Measurements from ENCODE around the gene BTBD9. TPM values are rescaled to one million over a fixed set of nuclear protein-coding genes. Genes with fewer than 3 reads are reported as not detected.

The BTBD9 gene
- total and polyA plus RNA-seq, 9 of the 15 experiments (the other 6 are each of a cell fraction or from before 2014, with no cell fraction given): 0.08 to 1.6 (median 0.58) TPM

GRCh38 chr6:38268342-38268741 lies 371.4 kb downstream of the BTBD9 start:
- no peaks in the 10 kb centered on the region for H3K79me2 ChIP-seq (ENCODE audit: control insufficient read depth, insufficient read depth, low read length)
- no peak overlapping the region for H3K4me2 ChIP-seq (ENCODE audit: insufficient read depth, low read length)
- 0% methylated on average over 4 of the region's 4 CpGs for WGBS (ENCODE audit: insufficient coverage, low coverage, missing lambda C conversion rate)
- TF ChIP-seq HIVEP1 (CRISPR knock-in tag; IDR thresholded peaks at IDR 0.05): no peak
- H3K4me1 ChIP-seq (replicated peaks in 1 of 2; ENCODE audit: control insufficient read depth in 2 of 2, insufficient read depth in 2 of 2, low read length in 2 of 2): no peaks in the 10 kb centered on the region
- BruUV-seq (replicated peaks): no TSS peak
- no peak overlapping the region for H3K4me3 ChIP-seq
- no peak overlapping the region for H3K27ac ChIP-seq (ENCODE audit: extremely low read depth, low read depth, low read length)
- ATAC-seq: no peak
- FAIRE-seq: no peak
- no peaks in the 10 kb centered on the region; the same call in 1 of the 2 replicates for H4K20me1 ChIP-seq (replicated peaks; ENCODE audit: control insufficient read depth, insufficient read depth, low read length)
- H3K36me3 ChIP-seq (ENCODE audit: control insufficient read depth, insufficient read depth, low read length): no peaks in the 10 kb centered on the region
- H3K9ac ChIP-seq (ENCODE audit: insufficient read depth in 1 of 2, low read depth in 2 of 2, low read length in 2 of 2): no peak overlapping the region
- in situ Hi-C loops (cut with MboI) (no loop called here), intact Hi-C loops (cut with micrococcal nuclease) (no loop called here)
- no peaks in the 10 kb centered on the region for H3K9me1 ChIP-seq (ENCODE audit: control insufficient read depth, insufficient read depth, low read length)
- no peaks in the 10 kb centered on the region for H3K9me3 ChIP-seq (replicated peaks; ENCODE audit: control insufficient read depth, insufficient read depth, low read depth, low read length)
- H3K27me3 ChIP-seq (ENCODE audit: control insufficient read depth in 2 of 2, insufficient read depth in 2 of 2, low read length in 2 of 2): peaks cover 24 to 34% of the 10 kb centered on the region in 2 experiments
- CTCF ChIA-PET (ENCODE audit: low intra/inter-chr PET ratio): no interaction called here
- DNase-seq (ENCODE audit: extremely low read depth in 1 of 4, low spot score in 3 of 4): no peak
- POLR2A ChIA-PET: no interaction called here
- no peak overlapping the region for H2AFZ ChIP-seq (ENCODE audit: low read depth, low read length)

DNA sequence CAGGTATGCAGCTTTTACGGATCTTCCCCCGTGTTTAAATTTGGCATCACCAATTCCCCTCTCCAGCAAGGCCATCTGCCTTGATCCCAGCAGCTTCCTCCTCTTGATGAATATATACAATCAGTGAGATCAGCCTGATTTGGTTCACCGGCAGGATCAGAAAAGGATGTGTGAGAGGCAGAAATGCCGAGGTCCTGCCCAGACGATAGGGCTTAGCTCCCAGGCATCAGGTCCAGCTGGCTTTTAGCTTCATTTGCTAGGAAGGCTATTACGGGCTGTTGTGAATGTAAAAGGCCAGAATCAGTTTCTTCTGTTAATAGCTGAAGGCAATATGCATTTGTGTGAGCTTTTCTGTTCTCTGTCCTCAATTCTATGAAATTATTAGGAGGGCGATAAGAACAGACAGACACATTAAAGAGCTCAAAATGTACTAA lies 372.8 kb downstream of the BTBD9 start:
- Histone ChIP-seq H3K9ac (ENCODE audit: insufficient read depth in 1 of 2, low read depth in 2 of 2, low read length in 2 of 2) (no peak overlapping the region), H3K27me3 (ENCODE audit: control insufficient read depth in 2 of 2, insufficient read depth in 2 of 2, low read length in 2 of 2) (peaks cover 24 to 34% of the 10 kb centered on the region in 2 experiments), H3K27ac (ENCODE audit: extremely low read depth, low read depth, low read length) (no peak overlapping the region), H3K36me3 (ENCODE audit: control insufficient read depth, insufficient read depth, low read length) (no peaks in the 10 kb centered on the region), H4K20me1 (replicated peaks; ENCODE audit: control insufficient read depth, insufficient read depth, low read length) (no peaks in the 10 kb centered on the region; the same call in 1 of the 2 replicates), H3K9me1 (ENCODE audit: control insufficient read depth, insufficient read depth, low read length) (no peaks in the 10 kb centered on the region), H3K4me3 (no peak overlapping the region), H3K4me1 (replicated peaks in 1 of 2; ENCODE audit: control insufficient read depth in 2 of 2, insufficient read depth in 2 of 2, low read length in 2 of 2) (no peaks in the 10 kb centered on the region), H3K79me2 (ENCODE audit: control insufficient read depth, insufficient read depth, low read length) (no peaks in the 10 kb centered on the region), H2AFZ (ENCODE audit: low read depth, low read length) (no peak overlapping the region), H3K9me3 (replicated peaks; ENCODE audit: control insufficient read depth, insufficient read depth, low read depth, low read length) (no peaks in the 10 kb centered on the region), H3K4me2 (ENCODE audit: insufficient read depth, low read length) (no peak overlapping the region)
- under 1% methylated on average over 7 of the region's 7 CpGs for WGBS (ENCODE audit: insufficient coverage, low coverage, missing lambda C conversion rate)
- no peak for ATAC-seq
- BruUV-seq (replicated peaks): no TSS peak
- in situ Hi-C loops (cut with MboI): no loop called here
- DNase-seq (ENCODE audit: extremely low read depth in 1 of 4, low spot score in 3 of 4): no peak
- TF ChIP-seq ZNF24 (IDR thresholded peaks at IDR 0.05) (no peak), NFE2 (IDR thresholded peaks at IDR 0.05; ENCODE audit: low read depth) (no peak)
- TF ChIP-seq, protein P1, sequence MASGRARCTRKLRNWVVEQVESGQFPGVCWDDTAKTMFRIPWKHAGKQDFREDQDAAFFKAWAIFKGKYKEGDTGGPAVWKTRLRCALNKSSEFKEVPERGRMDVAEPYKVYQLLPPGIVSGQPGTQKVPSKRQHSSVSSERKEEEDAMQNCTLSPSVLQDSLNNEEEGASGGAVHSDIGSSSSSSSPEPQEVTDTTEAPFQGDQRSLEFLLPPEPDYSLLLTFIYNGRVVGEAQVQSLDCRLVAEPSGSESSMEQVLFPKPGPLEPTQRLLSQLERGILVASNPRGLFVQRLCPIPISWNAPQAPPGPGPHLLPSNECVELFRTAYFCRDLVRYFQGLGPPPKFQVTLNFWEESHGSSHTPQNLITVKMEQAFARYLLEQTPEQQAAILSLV (tag; IDR thresholded peaks at IDR 0.05): no peak
- intact Hi-C loops (cut with micrococcal nuclease): no loop called here
- ChIA-PET POLR2A (interaction anchor here (0.6 to 1.0 kb wide), 2 partner anchors 8 to 18 kb away, joined by 3 read pairs; no protein-coding TSS in a partner anchor), CTCF (ENCODE audit: low intra/inter-chr PET ratio) (no interaction called here)
- FAIRE-seq: no peak
